T-helper 22 cell (primary cell): Measurements from ENCODE around the gene HOXD3.

Experiments
- DNase-seq: peaks from one replicate; pipeline ENCODE4 v3.0.0-alpha.2; 2020; ENCODE audit warnings: low read depth

The HOXD3 gene

DNA sequence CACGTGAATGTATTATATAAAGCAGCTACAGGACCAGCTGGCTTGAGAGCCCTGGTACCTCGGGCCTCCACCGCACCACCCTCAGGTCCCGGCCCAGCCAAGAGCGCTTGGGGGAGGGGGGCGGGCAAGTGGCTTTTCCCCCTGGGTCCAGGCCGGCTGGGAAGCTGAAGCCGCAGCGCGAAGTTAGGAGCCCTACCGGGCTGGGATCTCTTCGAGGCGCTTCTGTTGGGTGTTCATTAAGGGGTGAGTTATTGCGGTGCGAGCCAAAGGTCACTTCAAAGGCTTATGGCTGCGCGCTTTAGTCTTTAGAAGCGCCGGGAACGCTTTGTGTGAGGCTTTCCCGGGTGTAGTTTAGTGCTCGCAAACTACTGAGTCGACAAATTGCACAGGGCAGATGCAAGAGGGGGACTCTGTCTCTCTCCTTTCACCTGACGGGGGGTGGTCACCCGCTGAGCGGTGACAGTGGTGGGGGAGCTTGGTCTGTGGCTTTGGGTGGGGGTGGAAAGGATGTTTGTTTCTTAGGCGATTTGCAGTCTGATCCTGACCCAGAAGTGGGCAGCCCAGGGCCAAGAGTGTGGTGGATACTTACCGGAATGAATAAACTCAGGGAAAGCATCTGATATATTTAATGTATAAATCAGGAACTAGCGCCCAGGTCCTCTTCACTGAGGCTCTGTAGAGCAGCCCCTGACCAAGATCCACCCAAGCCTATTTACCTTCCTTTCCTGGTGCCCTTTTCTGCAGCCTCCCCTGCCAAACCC lies 6.0 kb downstream of the HOXD3 start:
- DNase-seq, result no peak

DNA sequence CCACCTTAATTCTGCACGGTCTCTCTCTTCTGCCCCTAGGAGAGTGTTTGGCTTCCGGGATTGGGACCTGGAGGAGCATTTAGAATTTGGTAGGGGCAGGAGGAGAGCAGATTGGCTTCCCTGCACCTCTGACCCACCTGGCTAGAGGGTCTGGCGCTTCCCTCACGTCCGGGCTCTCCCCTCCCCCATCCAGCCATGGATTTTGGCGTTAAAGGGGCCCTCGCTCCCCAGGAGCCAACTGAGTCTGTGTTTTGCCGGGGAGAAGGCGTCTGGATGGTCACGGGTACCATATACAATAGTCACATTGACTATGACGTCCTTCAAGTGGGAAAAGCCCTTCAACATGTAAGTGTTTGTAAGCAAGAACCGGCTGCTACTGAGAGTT lies 6.6 kb downstream of the HOXD3 start:
- DNase-seq, result no peak

- DNase-seq, result no peak
These were observed 7.1 kb downstream of the HOXD3 start for GRCh38 chr2:176164201-176164600.

DNA sequence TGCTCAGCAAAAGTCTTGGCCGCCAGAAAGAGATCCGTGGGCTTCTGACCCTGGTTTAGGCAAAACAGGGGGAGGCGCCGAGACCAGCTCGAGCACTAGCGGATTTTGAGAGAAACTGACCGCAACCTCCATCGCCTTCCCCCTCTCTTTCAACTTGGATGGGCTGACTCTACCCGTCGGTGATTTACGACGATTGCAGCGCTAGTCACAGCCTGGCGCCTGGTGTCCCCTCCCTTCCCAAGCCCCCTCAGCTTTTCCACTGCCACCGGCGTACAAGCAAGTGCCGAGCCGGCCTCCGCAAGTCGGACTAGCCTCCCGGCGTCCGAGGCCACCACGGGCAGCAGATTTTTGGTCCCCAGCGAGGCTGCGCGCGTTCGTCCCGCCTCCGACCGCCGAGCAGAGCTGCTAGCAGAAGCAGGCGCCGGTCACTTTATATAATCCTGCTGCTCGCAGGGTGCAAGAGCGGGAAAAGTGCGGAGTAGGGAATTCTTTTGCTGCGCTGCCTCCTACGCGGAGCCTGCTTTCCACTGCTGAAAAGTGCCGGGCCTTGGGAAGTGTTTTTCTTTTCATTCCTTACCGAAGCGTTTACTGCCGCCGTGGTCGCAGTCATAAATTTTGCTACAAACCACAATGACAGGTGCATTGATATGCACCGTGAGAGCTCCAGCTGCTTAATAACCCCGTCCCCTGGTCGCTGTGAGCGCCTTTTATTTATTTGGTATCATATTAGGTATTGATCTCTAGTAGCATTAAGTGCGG lies 7.7 kb downstream of the HOXD3 start:
- DNase-seq, result no peak

DNA sequence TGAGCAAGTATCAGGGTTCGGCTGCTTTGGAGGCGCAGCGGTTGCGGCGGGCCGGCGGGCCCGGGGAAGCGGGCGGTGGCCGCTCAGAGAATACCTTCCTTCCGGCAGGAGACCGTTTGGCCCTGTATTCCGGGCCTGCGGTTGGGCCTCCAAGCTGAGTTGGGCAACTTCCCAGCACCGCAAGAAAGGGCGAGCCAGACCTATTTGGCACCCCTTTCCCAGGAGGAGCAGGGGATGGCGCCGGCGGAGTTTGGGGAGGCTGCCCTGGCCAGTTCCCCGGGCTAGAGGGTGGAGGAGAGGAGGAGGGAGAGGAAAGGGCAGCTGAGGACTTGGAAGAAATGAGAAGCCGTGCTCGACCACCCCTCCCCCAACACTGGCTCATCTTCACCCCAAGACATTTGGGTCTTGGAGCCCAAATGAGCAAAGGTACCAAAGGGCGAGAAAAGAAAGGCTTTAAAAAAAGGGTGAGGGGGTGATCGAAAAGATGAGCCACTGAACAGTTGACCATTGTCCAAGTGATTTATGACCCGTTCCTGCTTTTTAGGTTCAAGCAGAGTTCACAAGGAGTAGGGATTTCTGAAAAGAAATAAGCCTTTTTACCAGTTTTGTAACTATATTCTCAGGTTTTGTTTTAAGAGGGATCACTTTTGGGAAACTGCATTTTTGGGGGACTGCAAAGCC lies 8.4 kb downstream of the HOXD3 start:
- DNase-seq, result no peak

- DNase-seq, result no peak
These were observed 9.2 kb downstream of the HOXD3 start for GRCh38 chr2:176166272-176166671.

GRCh38 chr2:176167398-176167797 lies 10.3 kb downstream of the HOXD3 start:
- DNase-seq, result no peak

- no peak for DNase-seq
These were observed 12.1 kb downstream of the HOXD3 start for GRCh38 chr2:176169181-176169580.

DNA sequence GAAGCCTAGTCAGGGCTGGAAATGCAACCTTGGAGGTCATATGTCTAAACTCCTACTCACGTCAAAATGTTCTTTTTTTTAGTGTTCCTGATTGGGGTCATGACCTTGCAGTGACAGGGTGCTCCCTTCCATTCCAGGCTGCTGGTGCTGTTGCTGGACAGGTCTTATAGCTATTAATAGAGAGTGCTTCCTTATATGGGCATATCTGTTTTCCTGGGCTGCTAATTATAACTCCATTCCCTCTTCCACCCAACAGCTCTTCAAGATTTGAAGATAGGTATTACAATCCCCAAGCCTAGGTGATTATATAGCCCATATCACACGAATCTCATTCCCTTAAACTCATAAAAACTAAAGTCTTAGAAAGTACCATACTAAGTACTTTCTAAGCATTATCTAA lies 12.6 kb downstream of the HOXD3 start:
- no peak for DNase-seq

DNA sequence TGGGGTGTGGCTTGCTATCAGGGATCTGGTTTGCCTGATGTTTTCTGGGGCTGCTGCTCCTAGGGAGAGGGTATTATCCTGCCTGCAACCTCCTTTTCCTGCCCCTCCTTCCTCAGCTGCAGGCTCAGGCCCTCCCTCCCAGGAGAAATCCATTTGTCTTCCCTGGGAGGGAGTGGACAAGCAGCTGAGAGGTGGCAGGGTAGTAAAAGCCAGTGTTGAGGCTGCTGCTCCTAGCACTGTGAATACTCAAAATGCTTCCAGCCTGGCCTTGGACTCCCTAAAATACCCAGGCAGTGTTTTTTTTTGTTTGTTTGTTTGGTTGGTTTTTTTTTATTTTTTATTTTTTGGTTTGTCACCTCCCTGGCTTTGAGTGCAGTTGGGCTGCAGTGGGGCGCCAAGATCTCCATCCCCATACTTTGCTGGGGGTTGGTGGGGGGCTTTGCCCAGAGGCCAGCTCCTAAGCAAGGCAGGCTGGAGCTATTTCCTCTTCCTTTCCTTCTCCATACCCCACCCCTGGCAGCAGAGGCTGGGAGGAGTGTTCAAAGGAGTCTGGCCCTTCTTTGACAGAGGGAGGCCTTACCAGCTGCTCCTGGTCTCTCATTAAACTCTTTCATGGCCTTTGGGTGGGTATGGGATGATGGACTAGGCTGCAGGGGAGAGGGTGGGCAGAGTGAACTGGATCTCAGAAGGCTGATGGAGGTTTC lies 13.6 kb downstream of the HOXD3 start:
- DNase-seq, result no peak

GRCh38 chr2:176171351-176172006 lies 14.4 kb downstream of the HOXD3 start:
- no peak for DNase-seq

- DNase-seq, result no peak
These were observed 15.1 kb downstream of the HOXD3 start for GRCh38 chr2:176172007-176172894.

GRCh38 chr2:176172895-176173566 lies 15.9 kb downstream of the HOXD3 start:
- no peak for DNase-seq

DNA sequence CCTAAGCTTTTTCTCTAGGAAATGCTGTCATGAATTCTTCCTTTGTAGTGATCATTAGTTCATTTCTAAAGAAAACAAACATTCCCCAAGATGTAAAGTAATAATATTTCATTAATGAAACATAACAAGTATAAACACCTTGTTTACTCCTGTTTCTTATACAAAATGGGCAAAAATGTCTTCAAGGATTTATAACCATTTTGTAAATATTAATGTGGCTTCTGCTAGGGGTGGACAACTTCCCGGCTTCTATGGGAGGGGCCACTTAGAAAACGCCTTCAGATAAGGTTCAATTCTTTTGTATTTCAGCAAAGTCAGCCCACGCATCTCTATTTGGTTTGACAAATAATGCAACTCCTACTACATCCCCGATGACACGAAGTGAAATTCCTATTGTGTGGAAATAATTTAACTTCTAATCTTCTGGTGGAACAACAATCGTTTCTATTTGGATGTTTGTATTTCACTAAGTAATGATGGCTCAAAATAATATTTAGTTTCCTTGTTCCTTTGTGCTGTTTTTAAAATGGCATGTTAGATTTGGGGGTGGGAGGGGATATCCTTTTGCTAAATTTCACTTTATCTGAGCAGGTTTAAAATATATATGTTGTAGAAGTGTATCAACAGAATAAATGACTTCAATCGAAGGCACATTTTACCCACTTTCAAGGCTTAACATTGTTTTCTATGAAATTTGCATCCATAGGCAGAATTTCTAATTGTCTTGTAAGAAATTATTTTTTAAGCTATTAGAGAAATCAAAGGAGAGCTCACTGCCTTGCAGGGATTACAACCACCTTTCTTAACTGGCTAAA lies 16.7 kb downstream of the HOXD3 start:
- no peak for DNase-seq

GRCh38 chr2:176174382-176174823 lies 17.3 kb downstream of the HOXD3 start:
- DNase-seq, result no peak

GRCh38 chr2:176174824-176175708 lies 18.0 kb downstream of the HOXD3 start:
- no peak for DNase-seq

DNA sequence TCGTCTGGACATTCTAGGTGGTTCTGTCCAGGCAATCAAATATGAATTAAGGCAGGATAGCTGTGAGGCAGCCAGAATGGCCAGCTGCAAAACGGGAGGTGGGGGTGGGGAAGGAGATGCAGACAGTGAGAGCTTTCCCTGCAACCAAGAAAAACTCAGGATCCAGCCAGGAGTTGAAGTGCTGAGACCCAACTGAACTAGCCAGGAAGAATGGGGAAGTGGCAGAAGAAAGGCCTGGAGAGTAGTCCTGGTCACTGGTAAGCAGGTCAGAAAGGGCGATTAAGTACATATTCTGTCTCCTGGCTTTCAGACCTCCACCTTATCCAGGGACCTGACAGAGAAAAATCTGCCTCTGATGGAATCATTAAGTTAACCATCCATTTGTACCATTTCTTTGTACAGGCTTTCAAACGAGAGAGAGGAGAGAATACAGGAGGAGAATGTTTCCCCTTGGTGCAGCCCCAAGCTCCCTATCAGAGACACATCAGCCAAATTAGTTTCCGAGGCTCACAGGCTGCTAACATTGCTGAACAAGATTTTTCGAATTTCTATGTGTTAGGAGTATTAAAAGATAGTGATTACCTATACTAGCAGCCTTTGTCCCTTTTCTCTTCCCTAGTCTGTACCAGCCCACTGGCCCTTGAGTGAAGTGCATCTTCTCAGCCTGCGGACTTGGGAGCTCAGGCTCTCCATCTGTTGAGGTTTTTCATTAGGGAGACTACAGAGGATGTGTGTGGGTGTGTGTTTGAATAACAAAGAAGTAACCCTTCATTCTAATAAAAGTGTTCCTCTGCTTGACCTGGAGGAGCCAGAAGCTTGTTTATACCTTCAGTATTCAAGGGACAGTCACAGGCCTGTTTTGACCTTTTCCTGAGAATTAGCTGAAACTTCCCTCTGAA lies 18.9 kb downstream of the HOXD3 start:
- no peak for DNase-seq
